Psoas muscle (tissue), 8 donors: Measurements from ENCODE around the gene STK17A. TPM values are rescaled to one million over a fixed set of nuclear protein-coding genes. Genes with fewer than 3 reads are reported as not detected.

Experiments used
- ATAC-seq, 4 donors: fragments of 200-7000 bp; cut with Tn5 transposase; one replicate each; pipeline ENCODE4 v1.9.1; 2020; ENCODE audit warnings: moderate library complexity in 3 of 4, mild to moderate bottlenecking in 2 of 4
- DNase-seq, 2 donors: peaks; one replicate each; pipeline ENCODE4 v3.0.0-alpha.2; 2020
- H3K27ac ChIP-seq: fragments of 200-600 bp; one replicate; pipeline ENCODE4 v1.8.0; 2022
- H3K27me3 ChIP-seq, 3 donors: fragments of 200-600 bp in 1 of 3; one replicate each; pipeline versions ENCODE4 v1.6.1 to v1.8.0; 2013 to 2022; ENCODE audit warnings: low read length in 2 of 3, mild to moderate bottlenecking in 2 of 3, moderate library complexity in 1 of 3; ENCODE audit not compliant: insufficient read depth in 3 of 3
- H3K36me3 ChIP-seq, 2 donors: fragments of 200-600 bp in 1 of 2; one replicate each; pipeline versions ENCODE4 v1.6.1 to v1.8.0; 2013 to 2022; ENCODE audit warnings: low read depth in 1 of 2, mild to moderate bottlenecking in 1 of 2, moderate library complexity in 1 of 2; ENCODE audit not compliant: insufficient read depth in 1 of 2
- H3K4me1 ChIP-seq: fragments of 200-600 bp; one replicate; pipeline ENCODE4 v1.8.0; 2022
- H3K4me3 ChIP-seq: fragments of 200-600 bp; one replicate; pipeline ENCODE4 v1.8.0; 2022; ENCODE audit warnings: mild to moderate bottlenecking
- H3K9me3 ChIP-seq: fragments of 200-600 bp; one replicate; pipeline ENCODE4 v1.8.0; 2022
- CTCF ChIP-seq: fragments of 200-600 bp; IDR thresholded peaks from one replicate; pipeline ENCODE4 v1.8.0; 2022; ENCODE audit warnings: antibody characterized with exemption
- WGBS, 3 donors: extraction: QIAGEN DNeasy Blood & Tissue Kit; methylation state at CpG; one replicate each; pipeline versions ENCODE4 v1.1.6 to v1.1.7; 2013; 5-methylcytosine and 5-hydroxymethylcytosine counted together
- intact Hi-C, 2 donors: fragments of 100-400 bp; cut with DNase I; formaldehyde crosslinking; loops; one replicate each; pipeline versions ENCODE4 v1.11.0 to v1.14.2; 2022
- polyA plus RNA-seq, 3 donors: library from polyadenylated mRNA; stranded (reverse); fragments of 200-250 nt; gene quantifications; one replicate each; pipeline ENCODE4 v1.2.3, GENCODE V29; 2013
- total RNA-seq, 4 donors: library from RNA; stranded (reverse); fragmentation: NEBNext Ultra II Directional in 2 of 4; extraction: Animal tissue kit (Norgen Biotek cat#: 25700) in 2 of 4; gene quantifications; one replicate each; pipeline versions ENCODE4 v1.2.1 to v1.2.4, GENCODE V29; 2021 to 2023
- donor health status: healthy with polysubstance abuse.
- donor health status: DM: no; HTN: no; CAD: no; lungs with moderate emphysema.
- donor health status: Bipolar disorder and iron deficiency.
- donor health status: healthy.
- donor health status: DM: yes; HTN: yes; CAD: no.
- donor health status: DM: no; HTN: no; CAD: no.
- donor health status: DM: no; HTN: no; CAD: no.
- donor health status: DM: yes; HTN: yes; CAD: no.

Gene STK17A
- total and polyA plus RNA-seq, 7 donors: 16.5 to 47.5 (median 21.4) TPM

DNA sequence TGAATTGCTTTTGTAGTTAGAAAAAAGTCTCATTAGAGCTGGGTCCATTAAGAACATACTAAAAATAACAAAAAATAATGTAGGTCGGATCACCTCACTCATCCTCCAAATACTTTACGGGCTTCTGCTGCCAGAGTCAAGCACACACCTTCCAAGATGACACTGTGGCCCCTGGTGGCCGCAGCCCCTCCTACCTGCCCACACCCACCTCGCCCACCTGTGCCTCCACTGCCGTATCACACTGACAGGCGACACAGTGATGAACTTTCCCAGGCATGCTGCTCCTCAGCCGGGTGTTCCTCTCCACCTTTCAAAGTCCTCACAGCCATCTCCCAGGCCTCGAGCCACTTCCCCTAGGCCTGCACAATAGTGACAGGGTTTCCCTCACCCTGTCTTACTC is 60.9 kb downstream of the STK17A start:
- Histone ChIP-seq H3K27ac (no peak overlapping the region), H3K27me3 (no peaks in the 10 kb centered on the region), H3K4me1 (peaks cover 28% of the 10 kb centered on the region), H3K36me3 (peaks cover 0 to 52% of the 10 kb centered on the region in 2 donors), H3K9me3 (no peaks in the 10 kb centered on the region), H3K4me3 (no peak overlapping the region)
- no peak for TF ChIP-seq CTCF
- DNase-seq (no peak), ATAC-seq (no peak)
- WGBS, 3 donors: 85 to 91% (median 87%) methylated on average over 8 of the region's 8 CpGs
- intact Hi-C loops: loop anchor here in 1 of 2 donors (5.0 kb wide), 1 partner anchor 42 kb away; no protein-coding TSS in a partner anchor

DNA sequence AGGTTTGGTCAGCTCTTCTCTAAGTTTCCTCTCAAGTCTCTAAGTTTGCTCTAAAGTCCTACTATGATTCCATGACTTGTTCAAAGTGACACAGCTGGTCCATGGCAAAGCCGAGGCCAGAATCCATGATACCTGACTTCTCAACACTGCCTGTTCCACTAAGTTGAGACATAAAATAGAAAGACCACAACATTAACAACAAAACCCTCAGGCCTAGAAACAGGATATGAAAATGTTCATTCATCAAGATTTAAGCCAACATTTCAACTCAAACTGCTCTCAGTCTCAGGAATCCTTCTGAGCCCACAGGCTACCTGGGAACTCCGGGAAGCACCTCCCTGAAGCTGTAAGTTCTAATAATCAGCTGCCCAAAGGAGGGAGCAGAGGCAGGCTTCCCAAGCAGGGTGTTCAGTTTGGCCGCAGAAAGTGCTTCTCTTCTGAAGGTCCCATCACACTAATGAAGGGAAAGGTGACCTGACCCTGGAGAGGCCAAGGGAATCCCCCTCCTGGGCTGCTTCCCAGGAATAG is 62.9 kb downstream of the STK17A start:
- TF ChIP-seq CTCF: no peak
- peaks cover 47% of the 10 kb centered on the region for H3K4me1 ChIP-seq
- DNase-seq: no peak
- H3K36me3 ChIP-seq: peaks cover 0 to 33% of the 10 kb centered on the region in 2 donors
- WGBS, 3 donors: 94 to 96% (median 96%) methylated on average over 3 of the region's 3 CpGs
- intact Hi-C loops: loop anchor here (5.0 kb wide), 2 partner anchors 52 to 63 kb away; partner anchors contain the start of gene STK17A (in 1 of the 2)
- no peaks in the 10 kb centered on the region for H3K9me3 ChIP-seq
- peak overlapping the region; percentile 91 for H3K27ac ChIP-seq
- ATAC-seq: no peak
- no peaks in the 10 kb centered on the region for H3K27me3 ChIP-seq
- no peak overlapping the region for H3K4me3 ChIP-seq

- Histone ChIP-seq H3K4me1 (peaks cover 54% of the 10 kb centered on the region), H3K27me3 (no peaks in the 10 kb centered on the region), H3K27ac (peak overlapping the region; percentile 91), H3K36me3 (peaks cover 0 to 26% of the 10 kb centered on the region in 2 donors), H3K9me3 (no peaks in the 10 kb centered on the region), H3K4me3 (peak overlapping the region; percentile 10)
- ATAC-seq: no peak
- no peak for DNase-seq
- TF ChIP-seq CTCF: no peak
- intact Hi-C loops: loop anchor here (5.0 kb wide), 2 partner anchors 51 to 64 kb away; partner anchors contain the start of gene STK17A (in 1 of the 2)
- 41 to 48% (median 44%) methylated on average over 8 of the region's 8 CpGs for WGBS, 3 donors
These were observed 63.9 kb downstream of the STK17A start for GRCh38 chr7:43646603-43647338.

DNA sequence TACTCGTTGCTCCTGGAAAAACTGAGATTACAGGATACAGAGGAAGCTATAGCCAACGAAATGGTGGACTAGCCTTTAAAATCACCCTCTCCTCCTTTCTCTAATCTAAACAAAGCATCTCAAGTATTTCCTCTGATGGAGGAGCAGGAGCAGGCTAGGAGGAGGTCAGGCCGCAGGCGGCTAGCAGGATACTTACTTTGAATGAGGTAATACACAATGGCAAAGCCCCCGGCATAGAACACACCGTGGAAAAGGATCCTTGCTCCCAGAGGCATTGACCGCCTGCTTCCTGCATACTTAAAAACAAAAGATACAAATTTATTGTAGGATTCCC is 64.4 kb downstream of the STK17A start:
- Histone ChIP-seq H3K36me3 (peaks cover 0 to 24% of the 10 kb centered on the region in 2 donors), H3K27ac (peak overlapping the region; percentile 91), H3K9me3 (no peaks in the 10 kb centered on the region), H3K4me3 (no peak overlapping the region), H3K4me1 (peaks cover 57% of the 10 kb centered on the region), H3K27me3 (no peaks in the 10 kb centered on the region)
- DNase-seq (no peak), ATAC-seq (no peak)
- intact Hi-C loops: loop anchor here (5.0 kb wide), 2 partner anchors 50 to 65 kb away; partner anchors contain the start of gene STK17A (in 1 of the 2)
- WGBS, 3 donors: 40 to 43% (median 42%) methylated on average over 7 of the region's 7 CpGs
- no peak for TF ChIP-seq CTCF
